ENCODE data around the gene ATP8A2.

The ATP8A2 gene

DNA sequence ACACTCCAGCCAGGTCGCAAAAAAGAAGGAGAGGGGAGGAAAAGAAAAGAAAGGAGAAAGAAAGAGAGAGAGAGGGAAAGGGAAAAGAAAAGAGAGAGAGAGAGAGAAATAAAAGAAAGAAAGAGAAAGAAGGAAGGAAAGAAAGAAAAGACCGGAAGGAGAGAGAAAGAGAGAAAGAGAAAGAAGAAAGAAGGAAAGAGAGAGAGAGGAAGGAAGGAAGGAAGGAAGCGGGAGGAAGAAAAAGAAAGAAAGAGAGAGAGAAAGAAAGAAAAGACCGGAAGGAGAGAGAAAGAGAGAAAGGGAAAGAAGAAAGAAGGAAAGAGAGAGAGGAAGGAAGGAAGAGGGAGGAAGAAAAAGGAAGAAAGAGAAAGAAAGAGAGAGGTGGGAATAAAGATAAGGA, 359.3 kb downstream of the ATP8A2 start:
- no peak for DNase-seq (ENCODE audit: low spot score)

DNA sequence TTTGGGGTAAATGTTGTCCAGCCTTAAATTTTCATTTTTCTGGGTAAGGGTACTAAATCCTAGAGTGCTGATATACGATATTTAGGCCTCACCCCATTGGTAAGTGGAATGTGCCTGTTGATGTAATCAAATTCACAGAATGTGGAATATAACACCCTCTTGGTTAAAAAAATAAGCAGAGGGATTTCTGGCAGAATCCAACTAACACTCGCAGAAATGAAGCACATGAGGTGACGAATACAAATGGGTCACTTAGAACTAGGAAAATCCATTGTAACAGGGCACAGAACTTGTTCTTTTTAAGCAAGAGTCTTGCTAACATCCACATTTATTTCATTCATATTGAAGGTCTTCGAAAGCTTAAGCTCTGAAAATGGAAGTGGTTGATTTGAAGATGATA, 359.8 kb downstream of the ATP8A2 start:
- no peak for DNase-seq (ENCODE audit: low spot score)

DNA sequence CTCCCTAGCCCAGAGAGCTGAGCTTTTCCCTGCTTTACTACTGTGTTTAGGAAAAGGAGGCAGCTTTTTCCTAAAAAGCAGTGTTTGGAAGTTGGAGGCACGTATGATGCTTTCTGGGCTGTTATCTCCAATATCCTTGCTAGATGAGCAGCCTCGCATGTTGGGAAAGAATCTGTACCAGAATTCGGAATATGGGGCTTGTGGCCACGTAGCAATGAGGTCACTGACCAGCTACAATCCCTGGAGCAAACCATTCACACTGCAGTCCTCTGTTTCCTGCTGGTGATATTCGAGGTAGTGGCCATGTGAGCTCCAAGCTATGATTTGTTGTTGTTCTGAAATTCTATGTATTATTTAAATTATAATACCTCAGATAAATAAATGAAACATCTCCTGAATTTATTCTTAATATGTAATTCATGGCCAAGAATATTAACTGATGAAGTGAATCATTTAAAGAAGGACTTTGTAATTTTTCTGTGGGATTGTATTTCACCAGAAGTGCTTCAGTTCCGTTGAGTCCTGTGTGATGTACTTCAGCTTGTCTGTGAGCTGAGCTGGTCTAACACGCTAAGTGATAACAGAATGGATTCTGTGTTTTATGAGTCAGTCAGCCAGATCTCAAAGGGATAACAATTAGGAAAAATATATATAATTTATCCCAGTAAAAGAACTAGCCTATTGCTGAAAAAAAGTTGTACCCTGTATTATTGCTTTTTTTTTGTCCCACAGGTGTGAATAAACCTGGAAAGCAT, 360.5 kb downstream of the ATP8A2 start:
- peak; percentile 29 for DNase-seq (ENCODE audit: low spot score)

DNA sequence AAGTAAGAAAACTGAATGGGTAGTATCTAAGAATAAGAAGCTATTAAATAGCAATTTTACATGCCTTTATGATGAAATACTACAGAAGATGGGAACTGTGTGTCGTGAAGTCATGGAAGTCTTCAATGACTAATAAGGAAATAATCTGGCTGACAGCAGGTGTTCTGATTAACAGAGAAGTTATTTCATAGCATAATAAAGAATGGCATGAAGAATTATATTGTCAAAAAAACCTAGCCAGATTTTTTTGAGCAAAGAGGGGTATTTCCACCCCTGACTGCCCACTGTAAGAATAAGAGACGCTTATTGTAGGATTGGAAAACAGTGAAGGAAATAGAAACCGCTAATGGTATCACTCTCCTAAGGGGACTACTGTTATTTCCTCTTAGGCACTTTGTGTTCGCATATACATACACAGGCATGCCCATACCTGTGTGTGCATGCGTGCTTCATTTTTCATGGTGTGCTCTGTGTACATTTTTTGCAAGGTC, 361.3 kb downstream of the ATP8A2 start:
- DNase-seq (ENCODE audit: low spot score), result no peak

DNA sequence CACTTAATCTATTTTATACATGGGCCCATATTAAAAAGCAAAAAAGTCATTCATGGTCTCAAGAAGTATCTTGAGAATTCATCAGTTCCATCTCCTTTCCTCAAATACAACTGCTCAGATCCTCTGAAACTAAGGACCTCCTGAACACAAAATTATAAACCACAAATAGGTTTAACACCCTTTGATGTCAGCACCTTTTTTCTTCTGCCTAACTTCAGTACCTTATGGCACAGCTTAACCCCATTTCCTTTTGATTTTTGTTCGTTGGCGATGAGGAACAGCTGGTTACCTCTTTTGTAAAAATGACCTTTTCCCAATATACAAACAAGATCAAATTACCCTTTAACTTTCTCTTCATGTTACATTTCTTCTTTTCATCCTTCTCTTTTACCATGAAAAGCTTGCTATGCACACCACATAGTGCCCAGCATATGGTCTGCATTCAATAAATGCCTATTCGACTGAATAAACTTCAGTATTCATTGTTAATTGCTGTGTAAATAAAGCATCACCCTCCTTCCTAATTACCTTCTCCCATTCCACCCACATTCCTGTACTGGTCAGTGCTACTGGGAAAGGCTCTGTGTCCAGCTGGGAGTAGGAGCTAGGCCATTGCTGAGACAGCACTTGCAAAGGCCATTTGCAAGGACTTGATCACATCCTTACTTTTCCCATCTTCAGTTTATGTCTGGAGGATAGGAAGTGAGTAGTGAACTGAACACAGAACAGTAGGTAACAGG, 362.1 kb downstream of the ATP8A2 start:
- no peak for DNase-seq (ENCODE audit: low spot score)

DNA sequence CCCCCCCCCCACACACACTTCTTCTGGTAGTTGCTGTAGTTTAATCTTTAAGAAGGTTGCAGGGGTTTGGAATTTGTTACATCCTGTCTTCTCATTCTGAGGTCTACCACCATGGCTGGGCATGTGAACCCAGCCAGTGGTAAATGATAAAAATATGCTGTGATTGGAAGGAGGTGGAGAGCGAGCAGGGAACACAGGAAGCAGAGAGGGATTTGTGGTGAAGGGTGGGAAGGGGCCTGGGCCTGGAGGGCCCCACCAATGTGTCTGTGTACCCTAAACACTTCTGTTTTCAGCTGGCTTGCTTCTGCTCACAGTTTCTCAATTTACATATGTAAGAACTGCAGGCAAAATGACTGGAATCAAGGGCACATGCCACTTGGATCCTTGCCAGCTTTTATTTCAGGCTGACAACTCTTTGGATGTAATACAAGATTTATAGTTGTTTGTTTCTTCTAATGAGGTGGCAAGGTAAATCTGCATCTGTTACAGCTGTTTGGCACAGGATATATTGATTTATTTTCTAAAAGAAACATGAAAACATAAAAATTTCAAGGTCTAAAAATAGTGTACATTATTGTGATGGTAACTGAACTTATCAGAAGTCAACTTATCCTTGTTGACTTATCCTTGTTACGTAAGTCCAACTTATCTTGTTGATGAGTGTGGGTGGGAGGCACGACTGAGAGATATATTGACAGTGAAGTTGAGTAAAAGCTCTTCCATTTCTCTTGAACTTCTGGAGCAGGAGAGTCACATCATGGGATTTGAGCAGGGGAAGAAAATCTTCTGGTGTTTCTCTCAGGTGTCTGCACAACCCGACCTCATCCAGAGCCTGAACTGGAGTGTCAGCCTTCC, 366.8 kb downstream of the ATP8A2 start:
- DNase-seq (ENCODE audit: low spot score), result peak; percentile 66

DNA sequence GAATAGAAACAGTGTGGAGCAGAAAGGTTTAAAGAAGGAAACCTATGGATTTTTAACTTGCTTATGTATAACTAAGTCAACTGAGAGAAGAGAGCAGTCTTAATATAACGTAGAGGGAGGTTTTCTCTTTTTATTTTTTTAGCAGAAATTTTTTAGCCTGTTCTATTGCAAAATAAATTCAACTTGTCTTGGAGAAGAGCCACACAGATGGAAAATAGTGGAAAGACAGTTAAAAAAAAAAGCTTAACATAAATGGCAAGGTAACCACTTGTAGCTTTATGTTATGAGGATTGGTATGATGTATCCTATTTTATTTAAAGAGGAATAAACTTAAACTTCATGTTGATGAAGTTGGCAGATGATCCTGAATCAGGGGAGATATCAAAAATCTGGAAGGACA, 367.6 kb downstream of the ATP8A2 start:
- DNase-seq (ENCODE audit: low spot score), result no peak

DNA sequence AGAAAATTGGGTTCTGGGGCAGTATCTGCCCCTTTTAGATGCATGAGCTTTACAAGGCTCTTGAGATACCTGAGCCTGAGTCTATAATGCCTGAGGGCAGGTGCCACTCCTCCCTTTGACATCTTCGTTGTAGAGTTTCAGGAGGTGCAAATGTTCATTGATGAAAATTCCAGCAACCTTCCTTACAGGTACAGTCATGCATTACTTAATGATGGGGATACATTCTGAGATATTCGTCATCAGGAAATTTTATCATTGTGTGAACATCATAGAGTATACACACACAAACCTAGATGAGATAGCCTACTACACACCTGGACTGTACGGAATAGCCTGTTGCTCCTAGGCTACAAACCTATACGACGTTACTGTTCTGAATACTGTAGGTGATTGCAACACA, 370.0 kb downstream of the ATP8A2 start:
- DNase-seq (ENCODE audit: low spot score), result no peak

DNA sequence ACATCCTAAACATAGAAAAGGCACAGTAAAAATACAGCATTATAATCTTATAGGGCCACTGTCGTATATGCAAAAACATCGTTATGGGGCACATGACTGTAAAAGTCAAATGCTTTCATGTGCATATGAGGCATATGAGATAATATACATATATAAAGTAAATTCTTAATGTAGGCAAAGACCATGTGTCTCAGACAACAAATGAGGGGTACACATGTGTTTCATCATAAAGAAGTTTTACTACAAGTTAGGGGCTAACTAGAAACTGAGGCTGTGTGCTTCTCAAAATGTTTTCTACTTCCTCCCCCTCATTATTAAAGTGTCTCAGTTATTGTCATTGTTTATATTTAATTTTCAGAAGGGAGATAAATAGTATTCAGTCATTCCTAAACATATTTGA, 370.4 kb downstream of the ATP8A2 start:
- DNase-seq (ENCODE audit: low spot score), result no peak

DNA sequence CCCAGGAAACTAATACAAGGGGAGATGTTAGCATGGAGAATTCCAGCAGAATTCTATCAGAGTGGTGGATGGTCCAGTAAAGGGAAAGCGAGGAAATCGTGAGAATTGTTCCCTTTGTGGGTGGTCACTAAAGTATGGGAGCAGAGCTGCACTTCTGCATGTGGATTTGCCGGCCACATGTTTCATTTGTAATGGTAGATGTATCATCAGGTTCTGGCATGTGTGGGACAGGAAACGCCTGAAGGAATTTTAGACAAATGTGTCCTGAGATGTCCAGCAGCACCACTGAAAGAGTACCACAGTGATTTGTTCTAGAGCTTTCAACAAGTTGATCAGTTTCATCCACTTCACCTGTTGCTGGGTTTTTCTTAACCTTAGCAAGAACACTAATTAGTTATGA, 371.6 kb downstream of the ATP8A2 start:
- DNase-seq (ENCODE audit: low spot score), result no peak

DNA sequence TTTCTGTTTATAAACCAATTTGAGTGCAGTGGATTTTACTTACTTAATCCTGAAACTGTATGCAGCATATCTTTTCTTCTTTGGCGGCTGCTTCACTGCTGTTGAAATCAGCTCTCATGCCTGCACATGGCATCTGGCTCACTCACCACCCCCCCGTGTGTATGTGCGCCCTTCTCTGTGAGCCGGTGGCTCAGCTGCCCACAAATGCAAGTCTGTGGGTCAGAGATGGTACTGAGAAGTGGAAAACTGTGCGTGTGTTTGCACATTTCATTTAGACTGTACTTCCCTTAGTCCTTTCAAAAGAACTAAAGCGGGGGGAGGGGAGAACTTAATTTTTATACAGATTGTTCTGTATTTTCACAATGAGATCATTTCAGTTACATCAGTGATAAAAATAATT, 372.4 kb downstream of the ATP8A2 start:
- DNase-seq (ENCODE audit: low spot score), result no peak

DNA sequence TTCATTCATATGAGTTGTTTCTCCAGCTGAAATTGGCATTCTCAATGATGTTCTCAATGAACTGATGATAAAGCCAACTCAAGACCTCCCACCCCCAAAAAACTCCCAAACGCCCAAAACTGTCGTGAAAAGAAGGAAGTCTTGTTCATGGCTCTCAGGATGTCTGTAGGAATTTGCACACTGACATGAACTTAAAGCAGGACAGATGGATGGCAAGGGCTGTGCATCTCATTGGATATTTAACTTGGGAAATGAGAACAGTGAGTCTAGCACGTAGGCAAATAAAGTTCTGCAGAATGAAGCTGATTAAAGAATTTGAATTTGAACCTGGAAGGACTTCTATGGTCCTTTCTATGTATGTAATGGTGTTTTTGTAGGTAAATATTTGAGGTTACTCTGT, 374.4 kb downstream of the ATP8A2 start:
- no peak for DNase-seq (ENCODE audit: low spot score)

DNA sequence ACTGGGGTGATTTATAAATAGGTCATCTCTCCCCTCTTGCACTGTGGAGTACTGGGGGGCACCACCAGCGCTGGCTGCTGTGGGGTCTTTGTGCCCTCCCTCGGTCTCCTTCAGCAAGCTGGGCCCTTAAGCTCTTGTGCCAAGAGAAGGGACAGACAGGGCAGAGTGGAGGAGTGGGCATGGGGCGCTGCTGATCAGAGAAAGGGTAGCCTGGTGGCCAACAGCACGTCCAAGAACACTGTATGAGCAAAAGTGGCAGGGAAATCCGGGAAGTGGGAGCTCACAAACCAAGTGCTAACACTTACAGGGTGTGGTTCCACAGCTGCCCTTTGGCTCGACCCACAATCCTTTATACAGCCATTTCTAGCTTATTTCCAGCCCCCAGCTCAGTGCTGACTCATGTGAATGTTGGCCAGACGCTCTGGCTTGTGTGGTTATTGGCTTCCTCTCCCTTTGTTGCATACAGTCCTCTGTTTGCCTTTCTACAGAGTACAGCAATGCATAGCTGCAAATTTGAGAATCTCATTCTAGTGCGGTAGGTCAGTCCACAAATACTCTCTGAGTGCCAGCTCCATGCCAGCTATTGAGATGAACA, 381.3 kb downstream of the ATP8A2 start:
- DNase-seq (ENCODE audit: low spot score), result no peak

DNA sequence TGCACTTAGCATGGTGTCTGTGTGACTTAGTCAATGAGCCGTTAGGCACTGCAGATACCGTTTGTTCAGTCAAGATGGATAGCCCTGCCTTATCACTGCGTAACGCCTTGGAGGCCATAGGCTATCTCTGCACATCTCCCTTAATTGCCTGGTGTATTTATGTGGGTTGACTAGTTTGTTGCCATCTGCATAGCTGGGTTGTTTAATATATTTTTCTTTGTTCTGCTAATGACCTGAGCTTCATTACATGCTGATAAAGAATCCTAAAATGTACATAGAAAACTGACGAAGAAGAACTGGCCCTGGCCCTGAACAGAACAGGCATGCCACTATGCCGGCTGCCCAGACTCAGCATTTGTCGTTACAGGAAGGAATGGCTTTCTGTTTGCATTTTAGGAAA, 382.2 kb downstream of the ATP8A2 start:
- DNase-seq (ENCODE audit: low spot score), result no peak

DNA sequence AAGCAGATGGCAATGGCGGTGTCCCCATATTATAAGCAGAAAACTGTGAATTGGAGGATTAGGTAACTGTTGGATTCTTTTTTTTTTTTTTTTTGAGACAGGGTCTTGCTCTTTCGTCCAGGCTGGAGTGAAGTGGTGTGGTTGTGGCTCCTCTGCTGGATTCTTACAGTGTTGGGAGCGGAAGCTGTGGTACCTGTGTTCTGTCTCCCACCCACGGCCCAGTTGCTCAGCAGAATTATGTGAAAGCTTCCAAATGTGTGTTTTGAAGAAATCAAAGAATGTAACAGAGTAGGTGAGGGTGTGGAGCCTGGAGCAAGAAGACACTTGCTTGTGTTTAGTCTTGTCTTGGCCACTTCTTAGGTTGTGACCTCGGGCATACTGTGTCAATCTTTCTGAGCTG, 384.5 kb downstream of the ATP8A2 start:
- DNase-seq (ENCODE audit: low spot score), result no peak

DNA sequence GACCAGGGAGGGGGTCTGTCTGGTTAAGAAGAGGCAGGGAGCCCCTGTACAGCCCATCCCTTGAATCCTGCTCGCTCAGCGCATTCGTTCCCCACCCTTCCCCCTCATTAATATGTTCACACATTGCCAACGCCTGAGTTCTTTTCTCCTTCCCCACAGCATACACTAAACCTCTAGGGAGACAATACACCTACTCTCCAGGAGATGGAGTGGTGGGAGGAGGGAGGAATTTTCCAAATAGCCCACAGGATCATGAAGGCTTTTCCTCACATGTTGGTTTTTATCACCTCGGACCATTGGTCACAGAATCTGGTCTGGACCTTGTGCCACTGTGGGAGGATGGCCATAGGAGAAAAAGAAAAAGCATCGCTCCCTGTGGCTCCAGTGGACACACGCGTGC, 385.1 kb downstream of the ATP8A2 start:
- DNase-seq (ENCODE audit: low spot score), result no peak

DNA sequence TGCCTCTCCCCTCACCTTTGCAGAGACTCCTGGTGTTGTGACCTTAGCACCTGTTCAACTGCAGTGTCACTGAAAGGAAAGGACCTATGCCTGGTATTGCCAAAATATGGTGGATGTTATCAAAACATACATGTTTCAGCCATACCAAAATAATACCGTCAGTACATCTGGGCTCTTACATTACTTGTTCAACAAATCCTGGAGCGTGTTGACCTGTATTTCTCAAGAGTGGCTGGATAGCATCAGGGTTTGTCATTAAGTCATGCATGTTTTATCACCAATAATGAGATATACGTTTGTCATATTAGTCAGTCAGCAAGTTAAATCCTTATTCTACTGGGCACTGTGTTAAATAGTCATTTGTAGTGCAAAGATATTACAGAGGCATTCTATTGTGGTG, 389.3 kb downstream of the ATP8A2 start:
- no peak for DNase-seq (ENCODE audit: low spot score)

DNA sequence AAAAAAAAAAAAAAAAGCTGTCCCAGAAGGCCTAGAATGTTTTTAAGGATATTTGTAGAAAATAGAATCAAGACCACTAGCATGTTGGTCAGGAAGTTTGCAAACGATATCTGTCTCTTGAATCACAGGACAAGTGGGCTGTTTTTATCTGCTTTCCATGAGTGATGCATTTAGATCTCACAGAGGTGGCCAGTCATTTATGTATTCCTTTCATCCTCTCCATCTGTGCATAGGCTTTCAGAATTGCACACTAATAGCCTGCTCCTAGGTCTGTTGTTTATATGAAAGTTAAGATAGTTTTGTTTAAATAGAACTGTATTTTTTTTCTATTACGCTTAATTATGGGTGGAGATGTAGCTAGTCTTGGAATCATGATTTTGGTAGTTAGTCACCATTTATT, 390.5 kb downstream of the ATP8A2 start:
- no peak for DNase-seq (ENCODE audit: low spot score)

DNA sequence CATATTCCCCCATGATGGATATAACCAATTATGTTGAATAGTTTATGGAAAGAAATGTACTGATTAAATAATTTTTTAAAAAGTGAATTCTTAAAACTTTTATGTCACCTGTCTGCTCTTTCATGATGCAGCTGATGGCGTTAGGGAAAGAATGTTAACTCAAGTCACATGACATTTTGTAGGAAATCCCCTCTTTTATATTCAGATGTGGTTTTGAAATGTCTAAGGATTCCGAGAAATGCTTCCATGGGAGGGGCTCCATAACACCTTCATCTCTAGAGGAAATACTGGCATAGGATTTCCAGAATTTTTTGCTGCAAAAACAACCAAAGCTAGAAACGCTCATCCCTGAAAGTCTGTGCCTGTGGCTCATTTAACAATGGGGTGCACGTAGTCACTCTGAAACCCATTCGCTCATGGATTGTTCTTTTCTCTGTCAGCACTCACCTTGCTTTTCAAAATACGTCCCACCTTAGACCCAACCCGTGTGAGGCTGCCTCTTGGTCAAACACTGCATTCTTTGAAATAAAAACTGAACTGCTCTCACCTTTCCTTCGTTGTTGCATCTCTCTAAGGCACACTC, 391.1 kb downstream of the ATP8A2 start:
- no peak for DNase-seq (ENCODE audit: low spot score)

DNA sequence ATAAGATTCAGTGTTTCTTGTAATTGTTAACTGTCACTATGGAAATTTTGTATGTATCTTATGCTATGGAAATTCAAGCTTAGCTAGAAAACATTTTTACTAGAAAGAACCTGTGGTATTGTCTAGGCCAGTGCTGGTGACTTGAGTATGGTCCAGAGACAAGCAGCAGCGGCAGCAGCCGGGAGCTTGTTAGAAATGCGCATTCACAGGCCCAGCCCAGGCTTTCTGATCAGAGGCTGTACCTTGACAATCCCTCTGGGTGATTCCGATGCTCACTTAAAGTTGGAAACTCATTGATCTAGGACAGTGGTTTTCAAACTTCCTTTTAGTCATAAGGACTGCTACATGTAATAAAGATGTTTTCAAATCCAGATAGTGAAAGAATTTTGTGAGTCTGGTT, 392.6 kb downstream of the ATP8A2 start:
- no peak for DNase-seq (ENCODE audit: low spot score)

DNA sequence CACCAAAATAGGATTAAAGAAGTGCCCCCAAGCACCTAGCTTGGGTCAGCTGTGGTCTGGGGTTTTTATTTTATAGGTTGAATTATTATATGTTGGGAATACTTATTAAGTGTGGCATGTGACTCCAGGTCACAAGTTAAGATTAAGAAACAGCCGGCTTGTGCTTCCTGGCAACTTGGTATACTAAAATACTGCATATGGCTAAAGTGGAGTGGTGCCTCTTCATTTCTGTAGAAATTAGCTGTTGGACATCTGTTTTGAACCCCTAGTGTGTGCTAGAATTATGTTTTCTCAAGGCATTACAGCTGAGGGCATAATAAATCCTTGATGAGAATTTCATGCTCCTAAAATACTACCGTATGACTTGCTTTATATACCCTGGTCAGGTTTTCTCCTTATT, 393.5 kb downstream of the ATP8A2 start:
- DNase-seq (ENCODE audit: low spot score), result no peak

DNA sequence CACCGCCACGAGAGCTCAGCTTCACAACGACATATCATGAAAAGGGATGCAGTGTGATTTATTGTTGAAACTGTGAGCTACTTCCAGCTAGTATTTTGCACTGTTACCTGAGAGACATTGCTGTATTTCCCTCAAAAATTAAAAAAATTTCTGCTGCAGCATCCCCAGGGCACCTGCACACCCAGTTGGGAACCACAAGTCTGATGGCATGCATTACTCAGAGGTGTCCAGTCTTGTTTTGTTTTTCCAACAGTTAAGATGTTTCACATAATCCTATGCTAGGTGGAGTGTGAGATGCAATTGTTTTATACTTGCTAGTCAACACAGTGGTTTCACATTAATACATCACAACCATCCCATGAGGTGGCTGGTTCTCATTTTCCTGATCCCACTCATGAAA, 394.8 kb downstream of the ATP8A2 start:
- no peak for DNase-seq (ENCODE audit: low spot score)
